Hippocampal formation (tissue), 2 donors: ENCODE data around the gene PLXNA4.
"Not testable (repeated sequence)": the region's sequence is repeated elsewhere in the genome, so short reads cannot be mapped to it uniquely, and the experiment has no call there.

ENCODE experiments used
- DNase-seq, 2 donors: peaks; one replicate each; lab custom pipeline; 2025; lab: John Stamatoyannopoulos, UW

Gene PLXNA4

DNA sequence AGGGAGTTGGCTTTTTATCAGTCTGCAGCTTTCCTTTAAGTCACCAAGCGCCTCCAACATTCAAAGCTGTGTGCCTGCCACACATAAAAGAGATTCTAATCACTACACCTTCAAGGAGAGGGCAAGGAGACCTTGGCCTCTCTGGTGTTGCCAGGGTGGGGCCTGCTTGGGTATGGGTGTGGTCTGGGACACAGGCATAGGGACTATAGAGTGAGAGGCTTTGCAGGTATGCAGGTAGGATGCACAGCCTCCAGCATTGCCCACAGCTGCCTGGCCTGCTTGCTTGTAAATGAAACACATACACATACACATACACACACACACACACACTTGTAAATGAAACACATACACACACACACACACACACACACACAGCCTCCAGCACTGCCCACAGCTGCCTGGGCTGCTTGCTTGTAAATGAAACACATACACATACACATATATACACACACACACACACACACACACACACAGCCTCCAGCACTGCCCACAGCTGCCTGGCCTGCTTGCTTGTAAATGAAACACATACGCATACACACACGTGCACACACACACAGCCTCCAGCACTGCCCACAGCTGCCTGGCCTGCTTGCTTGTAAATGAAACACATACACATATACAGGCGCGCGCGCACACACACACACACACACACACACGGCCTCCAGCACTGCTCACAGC, 397.7 kb downstream of the PLXNA4 start:
- DNase-seq = not testable (repeated sequence)

DNA sequence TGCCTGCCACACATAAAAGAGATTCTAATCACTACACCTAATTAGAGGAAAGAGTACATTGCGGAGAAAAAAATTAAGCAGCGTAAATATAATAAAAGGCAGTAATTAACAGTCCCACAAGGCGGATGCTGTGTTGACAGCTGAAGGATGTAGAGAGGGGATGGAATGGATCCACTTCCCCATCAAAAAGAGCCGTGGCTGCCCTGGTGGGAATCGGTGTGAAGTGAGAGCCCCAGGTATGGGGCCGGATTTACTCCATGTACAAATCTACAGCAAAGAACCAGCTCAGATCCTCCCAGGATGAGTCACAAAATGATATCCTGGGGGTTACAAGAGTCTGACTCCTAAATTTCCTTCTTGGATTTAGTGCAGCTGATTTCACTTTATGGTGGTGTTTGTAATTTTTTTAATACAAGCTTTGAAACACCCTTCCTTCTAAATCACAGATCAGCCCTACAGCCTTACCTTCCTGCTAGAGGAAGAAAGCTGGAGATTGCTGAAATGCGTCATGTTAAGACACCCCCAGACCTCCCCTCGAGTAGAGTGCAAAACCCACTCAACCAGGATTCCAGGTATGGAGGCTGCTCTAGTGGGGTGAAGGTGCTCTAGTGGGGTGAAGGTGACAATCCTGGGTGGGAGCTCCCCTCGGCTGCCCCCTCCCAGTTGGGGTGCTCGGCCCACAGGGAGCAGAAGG, 398.4 kb downstream of the PLXNA4 start:
- no peak for DNase-seq

DNA sequence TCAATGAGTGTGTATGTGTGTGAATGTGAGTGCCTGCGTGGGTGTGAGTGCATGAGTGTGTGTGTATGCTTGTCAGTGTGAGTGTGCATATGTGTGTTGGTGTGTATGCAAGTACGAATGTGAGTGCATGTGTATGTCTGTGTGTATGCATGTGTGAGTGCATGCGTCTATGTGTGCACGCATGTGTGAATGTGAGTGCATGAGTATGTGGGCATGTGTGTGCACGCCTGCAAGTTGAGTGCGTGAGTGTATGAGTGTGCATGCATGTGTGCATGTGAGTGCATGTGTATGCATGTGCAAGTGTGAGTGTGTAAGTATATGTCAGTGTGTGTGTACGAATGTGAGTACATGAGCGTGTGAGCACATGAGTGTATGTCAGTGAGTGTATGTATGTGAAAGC, 399.6 kb downstream of the PLXNA4 start:
- DNase-seq = no peak

DNA sequence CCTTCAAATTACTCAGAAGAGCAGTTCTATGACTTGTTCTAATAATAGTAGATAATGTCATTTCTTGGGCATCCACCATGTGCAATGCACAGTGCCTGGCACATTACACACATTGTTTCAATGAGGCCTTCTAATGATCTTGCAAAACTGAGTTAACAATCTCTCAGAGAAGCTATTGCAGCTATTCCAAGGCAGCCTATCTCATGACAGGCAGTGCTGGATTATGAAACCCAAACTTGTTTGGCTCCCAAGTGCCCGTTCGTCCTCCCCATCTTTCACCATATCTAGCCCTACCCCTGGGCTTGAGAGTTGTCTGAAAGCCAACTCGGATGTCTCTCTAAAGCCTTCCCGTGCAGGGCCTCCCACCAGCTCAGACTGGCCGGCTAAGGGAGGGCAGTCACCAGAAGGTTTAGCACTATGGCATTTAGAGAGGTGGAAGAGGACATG, 405.1 kb downstream of the PLXNA4 start:
- DNase-seq = no peak

DNA sequence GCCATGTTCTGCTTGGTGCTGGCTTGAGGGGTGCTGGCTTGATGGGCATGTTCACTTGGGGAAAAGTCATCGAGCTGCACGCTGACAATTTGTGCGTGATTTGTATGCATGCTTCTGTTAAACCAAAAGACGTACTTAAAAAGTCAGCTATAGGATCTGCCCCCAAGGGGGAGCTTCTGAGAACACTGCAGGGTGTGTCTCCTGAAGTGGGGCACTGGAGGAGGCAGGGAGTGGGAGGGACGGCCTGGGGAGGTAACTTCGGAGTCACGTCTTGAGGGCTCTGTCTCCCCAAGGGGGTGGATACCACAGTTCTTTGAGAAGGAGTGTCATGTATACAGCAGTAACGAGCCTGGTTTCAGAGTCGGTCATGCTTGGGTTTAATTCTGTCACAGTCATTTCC, 406.5 kb downstream of the PLXNA4 start:
- DNase-seq = no peak

DNA sequence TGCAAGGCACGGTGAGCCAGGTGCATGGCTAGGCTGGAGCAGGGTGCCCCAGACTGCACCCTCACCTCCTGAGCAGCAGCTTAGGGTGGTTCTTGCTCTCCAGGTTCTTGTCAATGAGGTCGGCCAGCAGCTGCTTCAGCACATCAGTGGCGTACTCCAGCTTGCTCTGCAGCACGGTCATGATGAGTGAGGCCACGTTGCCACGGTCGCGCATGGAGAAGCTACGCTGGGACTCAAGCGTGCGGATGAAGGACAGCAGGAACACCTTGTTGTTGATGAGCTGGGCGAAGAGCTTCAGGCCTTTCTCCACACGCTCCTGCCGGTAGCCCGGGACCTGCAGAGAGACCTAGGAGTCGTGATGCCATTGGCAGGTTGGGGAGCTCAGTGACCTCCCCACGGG, 408.0 kb downstream of the PLXNA4 start:
- DNase-seq = no peak

DNA sequence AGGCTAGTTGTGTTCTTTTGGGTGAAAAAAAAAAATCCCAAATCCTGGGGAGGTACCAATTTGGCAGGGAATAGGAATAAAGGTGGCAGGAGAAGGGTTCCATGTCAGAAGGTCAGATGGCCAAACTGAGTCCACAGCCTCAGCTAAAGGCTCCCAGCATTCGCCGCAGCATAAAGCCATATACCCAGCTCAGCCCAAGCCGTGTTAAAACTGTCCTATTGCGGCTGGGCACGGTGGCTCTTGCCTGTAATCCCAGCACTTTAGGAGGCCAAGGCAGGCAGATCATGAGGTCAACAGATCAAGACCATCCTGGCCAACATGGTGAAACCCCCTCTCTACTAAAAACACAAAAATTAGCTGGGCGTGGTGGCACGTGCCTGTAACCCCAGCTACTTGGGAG, 410.6 kb downstream of the PLXNA4 start:
- not testable (repeated sequence) for DNase-seq

DNA sequence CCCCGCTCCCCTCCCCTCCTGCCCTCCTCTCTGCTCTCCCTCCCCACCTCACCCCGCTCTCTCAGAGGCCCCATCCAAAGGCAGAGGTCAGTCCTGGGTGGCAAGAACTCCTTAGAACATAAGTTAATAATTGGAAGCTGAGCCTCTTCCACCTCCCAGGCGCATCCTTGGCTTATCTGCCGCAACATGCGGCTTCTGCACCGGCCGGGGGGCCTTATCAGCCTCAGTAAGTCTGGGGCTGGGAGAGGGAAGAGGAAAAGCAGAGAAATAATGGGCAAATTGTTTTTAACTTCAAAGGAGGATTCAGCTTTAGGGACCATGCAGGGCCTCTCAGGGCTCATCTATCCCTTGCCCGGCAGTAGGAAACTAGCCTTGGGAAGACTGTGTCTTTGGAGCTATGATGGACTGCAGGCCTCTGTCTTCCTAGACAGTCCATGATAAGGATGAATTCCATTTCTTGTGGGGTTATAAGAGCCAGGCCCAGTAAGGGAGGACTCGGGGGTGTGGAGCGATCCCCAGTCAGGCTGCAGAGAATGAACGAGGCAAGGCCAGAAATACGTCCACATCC, 411.6 kb downstream of the PLXNA4 start:
- DNase-seq = no peak

DNA sequence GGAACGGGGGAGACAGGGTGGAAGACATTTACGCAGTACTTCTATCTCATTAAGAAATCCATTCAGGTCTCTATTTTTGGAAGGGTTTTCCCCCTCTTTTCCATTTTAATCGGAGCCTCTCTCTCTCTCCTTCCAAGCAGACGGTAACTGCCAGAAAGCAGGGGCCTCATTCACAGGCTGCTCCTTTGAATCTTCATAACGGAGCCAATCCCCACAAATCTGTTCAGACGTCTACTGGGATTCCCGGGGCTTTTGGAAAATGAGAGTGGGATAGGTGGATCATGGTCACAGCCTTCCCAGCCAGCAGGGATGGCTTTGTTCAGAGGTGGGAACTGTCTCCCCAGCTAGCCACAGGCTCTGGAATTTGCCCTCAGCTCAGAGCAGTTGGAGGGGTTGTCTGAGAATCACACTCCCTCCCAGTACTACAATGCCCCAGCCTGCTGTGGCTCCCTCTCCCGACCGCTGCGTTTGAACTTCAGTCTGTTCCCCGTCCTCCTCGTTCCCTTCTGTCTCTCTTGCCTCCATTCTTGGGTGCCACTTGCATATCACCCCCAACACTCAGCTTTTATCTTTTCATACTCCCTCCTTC, 413.6 kb downstream of the PLXNA4 start:
- no peak for DNase-seq

DNA sequence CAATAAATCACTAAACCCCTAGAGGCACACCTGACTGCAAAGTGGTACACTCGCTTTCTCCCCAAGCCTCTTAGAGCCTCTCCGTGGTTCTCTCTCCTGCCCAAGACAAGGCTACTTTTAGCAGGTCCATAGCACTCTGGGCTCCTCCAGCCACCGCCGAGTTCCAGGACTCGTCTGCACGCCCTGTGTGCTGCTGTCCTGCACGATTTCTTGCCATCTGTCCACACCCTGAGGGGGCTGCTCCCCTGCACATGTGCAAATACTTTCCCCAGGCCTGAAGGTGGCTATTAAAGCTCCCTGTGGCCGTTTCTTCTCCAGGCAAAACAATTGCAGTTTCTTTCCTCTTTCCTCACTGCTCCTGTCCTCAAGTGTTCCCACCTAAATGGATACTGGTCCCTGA, 414.3 kb downstream of the PLXNA4 start:
- DNase-seq = no peak

DNA sequence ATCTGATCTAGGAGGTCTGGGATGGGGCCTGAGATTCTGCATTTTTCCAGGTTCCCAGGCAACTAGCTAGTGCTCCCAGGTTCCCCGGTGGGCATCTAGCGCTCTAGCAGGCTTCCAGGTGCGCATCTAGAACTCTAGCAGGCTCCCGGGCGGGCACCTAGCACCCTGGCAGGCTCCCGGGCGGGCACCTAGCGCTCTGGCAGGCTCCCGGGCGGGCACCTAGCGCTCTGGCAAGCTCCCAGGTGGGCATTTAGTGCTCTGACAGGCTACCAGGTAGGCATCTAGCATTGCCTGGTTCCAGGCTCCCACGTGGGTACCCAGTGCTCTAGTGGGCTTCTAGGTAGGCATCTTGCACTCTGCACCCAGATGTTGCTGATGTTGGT, 414.7 kb downstream of the PLXNA4 start:
- no peak for DNase-seq

DNA sequence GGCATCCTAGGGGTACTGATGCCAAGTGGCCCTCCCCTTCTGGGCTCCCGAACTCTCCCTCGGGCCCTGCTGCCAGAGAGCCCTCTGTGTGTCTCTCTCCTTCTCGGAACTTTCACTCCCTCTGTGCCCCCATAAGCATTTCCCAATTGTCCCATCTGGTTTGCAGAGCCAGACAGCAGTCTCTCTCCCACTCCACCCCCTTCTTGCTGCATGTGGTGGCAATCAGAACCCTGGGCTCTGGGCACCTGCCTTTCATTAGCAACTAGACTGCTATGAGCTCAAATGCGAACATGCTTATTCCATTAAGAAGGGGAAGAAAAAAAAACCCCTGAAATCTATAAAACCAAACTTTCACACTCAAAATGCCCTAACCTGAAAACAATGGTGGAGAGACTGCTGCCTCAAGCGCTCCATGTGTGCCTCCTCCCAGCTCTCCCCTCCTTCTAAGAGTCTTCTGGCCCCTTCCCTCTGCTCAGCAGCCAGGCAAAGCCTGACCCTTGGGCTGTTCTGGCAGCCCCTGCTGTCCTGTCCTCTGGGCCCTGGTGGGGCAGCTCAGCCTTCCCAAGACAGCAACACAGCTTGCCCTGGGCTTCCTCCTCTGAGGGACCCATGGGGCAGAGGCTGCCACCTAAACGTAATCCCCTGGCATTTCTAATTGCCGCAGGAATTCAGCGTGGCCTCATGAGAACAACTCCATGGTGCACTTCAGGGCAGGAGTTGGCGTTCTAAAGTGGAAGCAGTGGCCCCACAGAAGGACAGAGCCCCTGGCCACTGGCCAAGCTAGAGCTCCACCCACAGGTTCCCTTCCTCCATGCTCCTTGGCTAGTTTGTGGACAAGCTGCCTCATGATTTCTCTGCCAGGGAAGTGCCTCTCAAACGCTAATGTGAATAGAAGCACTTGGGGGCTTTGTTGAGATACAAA, 415.4 kb downstream of the PLXNA4 start:
- no peak for DNase-seq

DNA sequence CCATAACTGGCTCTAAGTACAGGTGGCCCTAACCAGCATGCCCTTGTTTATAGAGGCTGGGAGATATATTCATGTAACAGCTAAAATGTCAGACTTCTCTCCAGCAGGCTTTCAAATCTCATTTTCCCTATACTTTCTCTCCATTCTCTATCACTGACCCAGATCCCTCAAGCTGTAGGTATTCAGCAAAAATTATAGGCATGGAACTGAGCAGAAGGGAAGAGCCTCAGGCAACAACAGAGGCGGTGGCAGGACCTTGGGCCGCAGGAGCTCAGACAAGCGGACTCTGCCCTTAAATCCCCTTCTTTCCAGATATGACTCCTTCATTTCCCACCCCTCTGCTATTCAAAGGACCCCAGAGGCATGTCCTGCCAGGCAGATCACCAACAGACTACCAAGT, 417.4 kb downstream of the PLXNA4 start:
- DNase-seq = no peak

DNA sequence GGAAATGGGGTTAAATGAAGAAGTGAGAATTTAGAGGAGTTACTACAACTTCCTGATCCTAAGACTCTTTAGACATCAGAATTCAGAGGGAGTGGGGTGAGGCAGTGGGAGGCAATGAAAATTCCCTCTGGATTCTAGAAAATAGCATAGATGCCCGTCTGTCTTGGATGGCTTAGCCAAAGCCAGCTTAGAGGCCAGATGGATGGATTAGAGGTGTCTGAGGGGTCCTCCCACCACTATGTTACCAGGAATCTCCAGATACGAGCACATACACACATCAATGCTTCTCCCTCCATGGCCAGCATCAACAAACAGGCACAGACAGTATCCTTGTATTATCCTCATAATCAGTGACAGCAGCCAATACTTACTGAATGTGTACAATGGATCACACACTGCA, 418.1 kb downstream of the PLXNA4 start:
- no peak for DNase-seq

DNA sequence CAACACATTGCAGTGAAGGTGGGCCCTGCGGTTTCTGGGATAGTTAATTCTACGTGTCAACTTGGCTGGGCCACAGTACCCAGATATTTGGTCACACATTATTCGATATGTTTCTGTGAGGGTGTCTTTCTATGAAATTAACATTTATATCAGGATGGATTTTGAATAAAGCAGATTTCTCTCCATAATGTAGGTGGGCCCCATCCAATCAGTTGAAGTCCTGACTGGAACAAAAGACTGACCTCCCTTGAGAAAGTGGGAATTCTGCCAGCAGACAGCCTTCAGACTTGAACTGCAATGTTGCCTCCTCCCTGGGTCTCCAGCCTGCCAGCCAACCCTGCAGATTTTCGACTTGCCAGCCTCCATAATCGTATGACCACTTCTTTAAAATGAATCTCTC, 420.6 kb downstream of the PLXNA4 start:
- no peak for DNase-seq

DNA sequence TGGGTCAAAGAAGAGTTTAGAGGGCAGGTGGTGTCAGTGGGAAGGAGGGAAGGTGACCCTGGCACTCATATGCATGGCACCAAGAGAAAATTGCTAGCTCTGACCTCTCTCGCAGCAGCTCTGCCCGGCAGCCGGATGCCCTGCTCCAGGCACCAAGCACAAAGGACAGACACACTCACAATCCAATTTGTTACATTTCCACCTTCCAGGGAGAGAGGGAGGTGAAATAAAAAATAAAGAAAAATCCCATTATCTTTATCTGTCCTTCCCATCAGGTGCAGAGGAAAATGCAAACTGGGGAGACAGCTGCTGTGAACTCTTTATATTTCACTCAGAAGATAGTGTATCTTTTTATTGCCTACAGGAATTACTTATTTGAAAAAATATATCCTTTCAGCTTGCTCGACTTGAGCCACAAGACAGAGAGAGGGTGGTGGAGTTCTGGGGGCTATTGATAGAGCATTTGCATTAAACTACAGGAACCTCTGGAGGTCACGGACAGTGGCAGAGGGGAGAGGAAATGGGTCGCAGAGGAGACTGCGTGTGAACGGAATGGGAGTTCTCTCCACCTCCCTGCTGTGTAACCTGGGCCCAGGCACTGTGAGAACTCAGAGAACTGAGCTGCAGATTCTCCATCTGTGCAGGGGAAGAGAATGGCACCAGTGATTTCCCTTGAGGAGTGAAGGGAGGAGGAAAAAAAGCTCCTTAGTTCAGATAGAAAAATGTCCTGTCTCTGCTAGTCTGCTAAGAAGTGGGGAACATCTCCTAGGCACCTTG, 421.4 kb downstream of the PLXNA4 start:
- DNase-seq = no peak

DNA sequence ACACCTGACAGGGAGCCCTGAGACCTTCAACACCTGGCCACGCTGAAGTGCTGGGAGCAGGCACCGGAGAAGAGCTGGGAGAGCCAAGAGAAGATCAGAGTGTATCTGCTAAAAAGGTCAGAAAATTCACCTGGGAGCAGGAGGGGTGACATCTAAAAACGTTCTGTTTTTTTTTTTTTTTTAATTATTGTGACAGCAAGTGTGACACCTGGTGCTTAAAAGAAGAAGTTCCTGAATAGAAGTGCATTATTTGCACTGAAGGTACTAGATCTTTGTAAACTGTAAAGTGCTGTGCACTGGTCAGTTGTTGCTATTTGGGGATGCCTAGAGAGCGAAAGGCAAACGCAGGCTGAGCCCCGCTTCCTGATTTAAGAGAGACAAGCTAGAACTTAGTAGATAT, 422.0 kb downstream of the PLXNA4 start:
- no peak for DNase-seq

DNA sequence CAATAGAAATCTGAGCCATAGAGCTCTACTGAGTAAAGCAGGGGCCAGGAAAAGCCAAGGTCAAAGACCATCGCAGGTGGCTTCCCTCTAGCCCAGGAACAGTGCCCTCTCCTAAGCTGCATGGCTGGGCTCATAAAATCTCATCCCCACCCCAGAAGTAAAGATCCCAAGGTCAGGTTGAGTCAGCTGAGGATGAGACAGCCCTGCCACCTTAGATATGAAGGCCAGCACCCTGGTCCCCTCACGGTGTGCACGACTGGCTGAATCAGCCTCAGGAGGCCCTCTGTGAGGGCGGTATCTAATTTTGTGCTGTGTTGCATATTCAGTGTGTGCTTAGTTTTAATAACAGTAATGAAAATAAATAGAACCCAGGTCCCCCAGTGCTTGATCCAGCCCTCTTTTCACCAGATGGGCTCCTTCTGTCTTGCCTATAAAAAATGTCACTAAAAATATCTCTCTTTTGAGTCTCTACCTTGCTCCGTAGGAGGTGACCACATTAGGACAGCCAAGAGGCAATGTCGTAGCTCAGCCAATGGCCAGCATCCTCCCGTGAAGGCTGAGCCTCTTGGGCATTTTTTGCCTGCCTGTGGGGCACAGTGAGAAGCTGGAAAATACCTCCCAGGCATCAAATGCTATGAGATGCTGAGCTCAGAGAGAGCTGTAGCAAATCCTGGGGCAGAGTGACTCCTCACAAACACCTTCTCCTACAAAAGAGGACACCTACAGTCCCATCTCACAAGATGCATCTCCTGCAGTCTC, 424.0 kb downstream of the PLXNA4 start:
- DNase-seq = no peak

DNA sequence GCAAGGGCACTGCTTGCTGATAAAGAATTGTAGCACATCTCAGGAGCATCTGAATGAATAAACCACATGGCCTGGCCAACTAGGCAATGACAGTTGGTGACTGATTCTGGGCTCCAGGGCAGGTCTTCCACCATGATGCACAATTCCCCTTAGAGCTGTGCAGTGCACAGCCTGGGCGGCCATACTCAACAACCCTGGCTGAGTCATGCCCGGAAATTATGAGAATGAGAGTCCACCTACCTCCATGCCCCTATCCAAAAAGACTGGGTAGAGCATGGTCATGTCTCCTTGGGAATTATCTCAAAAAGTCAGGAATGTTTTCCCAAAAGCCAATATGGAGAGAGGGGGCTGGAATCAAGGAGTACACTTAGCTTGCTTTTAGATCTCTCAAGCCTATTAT, 425.6 kb downstream of the PLXNA4 start:
- no peak for DNase-seq
